BLaER1 treated with 17β-estradiol and CSF1 and Interleukin-3, amounts not matched to agents 10 nM and 100 nM (cell line): ENCODE results near the gene TOP2A.
"Not testable (repeated sequence)": the region's sequence is repeated elsewhere in the genome, so short reads cannot be mapped to it uniquely, and the experiment has no call there.

Experiments
- H3K27ac ChIP-seq, 11 experiments: shearing (Covaris generic); formaldehyde crosslinking; 2 replicates each; pipeline ENCODE4 v1.8.1; 2022
- H3K27me3 ChIP-seq, 11 experiments: shearing (Covaris generic); formaldehyde crosslinking; 2 replicates each; pipeline ENCODE4 v1.8.1; 2022
- H3K36me3 ChIP-seq, 11 experiments: shearing (Covaris generic); formaldehyde crosslinking; 2 replicates each; pipeline ENCODE4 v1.8.1; 2022
- H3K4me1 ChIP-seq, 10 experiments: shearing (Covaris generic); formaldehyde crosslinking; 2 replicates each; pipeline ENCODE4 v1.8.1; 2022
- H3K4me2 ChIP-seq, 11 experiments: shearing (Covaris generic); formaldehyde crosslinking; 2 replicates each; pipeline ENCODE4 v1.8.1; 2022
- H3K4me3 ChIP-seq, 10 experiments: shearing (Covaris generic); formaldehyde crosslinking; 2 replicates each; pipeline ENCODE4 v1.8.1; 2022
- H3K9ac ChIP-seq, 11 experiments: shearing (Covaris generic); formaldehyde crosslinking; 2 replicates each; pipeline ENCODE4 v1.8.1; 2022
- H3K9me3 ChIP-seq, 11 experiments: shearing (Covaris generic); formaldehyde crosslinking; replicated peaks in 1 of 11; 2 replicates each; pipeline ENCODE4 v1.8.1; 2022
- H4K20me1 ChIP-seq, 11 experiments: shearing (Covaris generic); formaldehyde crosslinking; 2 replicates each; pipeline ENCODE4 v1.8.1; 2022
- Cebpa-rat ChIP-seq, 11 experiments: shearing (Covaris generic); IDR thresholded peaks; 2 replicates each; pipeline ENCODE4 v1.8.1; 2022

The TOP2A gene

DNA sequence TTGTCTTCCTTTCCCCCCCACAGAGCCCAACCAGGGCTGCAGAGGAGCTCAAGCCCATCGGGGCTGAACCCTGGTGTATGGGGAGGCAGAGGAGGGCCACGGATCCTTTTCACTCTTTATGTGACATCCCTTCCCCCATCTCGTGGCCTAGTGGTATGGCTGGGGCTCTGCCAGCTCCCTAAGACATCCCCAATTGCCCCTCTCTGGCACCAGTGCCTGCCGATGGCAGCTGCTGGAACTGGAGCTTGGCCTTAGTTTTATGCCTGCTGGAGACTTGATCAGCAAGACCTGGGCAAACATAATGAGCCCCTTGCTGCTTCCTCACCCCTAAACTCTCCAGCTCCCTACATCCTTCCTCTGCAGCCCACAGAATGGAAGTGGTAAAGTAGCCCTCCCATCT is 8.0 kb upstream of the TOP2A start:
- H3K4me1 ChIP-seq, result peaks cover 20 to 67% (median 35%) of the 10 kb centered on the region in 10 experiments
- peaks cover 6 to 13% (median 9%) of the 10 kb centered on the region in 11 experiments; a peak in 20 of 22 replicates for H3K9me3 ChIP-seq
- TF ChIP-seq Cebpa-rat (IDR thresholded peaks at IDR 0.05), result no peak
- no peaks in the 10 kb centered on the region; a peak in 1 of 22 replicates for H3K36me3 ChIP-seq
- H4K20me1 ChIP-seq, result no peaks in the 10 kb centered on the region
- no peak overlapping the region for H3K4me3 ChIP-seq
- no peaks in the 10 kb centered on the region for H3K27me3 ChIP-seq
- H3K4me2 ChIP-seq, result peak overlapping the region; percentile 22 to 80 (median 56)
- H3K9ac ChIP-seq, result peak overlapping the region in 1 of 11 experiments; percentile 26; a peak in 1 of 22 replicates
- peak overlapping the region in 4 of 11 experiments; percentile 1 to 19 (median 6); a peak in 5 of 22 replicates for H3K27ac ChIP-seq

DNA sequence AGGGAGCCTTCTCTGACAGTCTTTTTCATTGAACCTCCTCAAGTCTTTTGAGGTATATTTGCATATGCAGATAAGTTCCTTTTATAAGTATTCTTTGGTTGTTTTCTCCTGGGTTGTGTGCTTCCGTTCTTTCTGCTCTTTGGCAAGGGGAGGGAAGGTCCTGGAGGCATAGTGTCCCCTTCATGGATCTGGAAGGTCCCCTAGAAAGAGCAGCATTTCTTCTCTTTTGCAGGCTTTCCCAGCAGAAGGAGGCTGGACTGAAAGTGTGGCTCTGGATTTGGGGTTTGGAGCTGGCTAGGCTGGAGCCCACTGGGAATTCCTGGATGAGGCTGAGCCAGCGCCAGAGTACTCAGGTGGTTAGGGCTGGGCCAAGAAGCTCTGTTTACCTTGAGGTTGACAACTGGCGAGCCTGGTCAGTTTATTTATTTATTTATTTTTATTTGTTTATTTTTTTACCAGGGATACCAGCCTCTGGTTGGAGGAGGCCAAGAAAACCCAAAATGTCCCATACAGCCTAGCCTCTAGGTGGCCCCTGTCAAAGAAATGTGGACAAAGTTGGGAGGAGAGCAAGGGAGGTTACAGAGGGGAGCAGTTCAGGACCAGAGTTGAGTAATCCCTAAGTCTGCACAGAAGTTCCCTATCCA is 5.4 kb upstream of the TOP2A start:
- peaks cover 0 to 6% (median 0%) of the 10 kb centered on the region in 11 experiments; a peak in 1 of 22 replicates for H3K9me3 ChIP-seq
- H3K4me3 ChIP-seq, result no peak overlapping the region
- peaks cover 39 to 91% (median 58%) of the 10 kb centered on the region in 10 experiments for H3K4me1 ChIP-seq
- no peaks in the 10 kb centered on the region for H3K27me3 ChIP-seq
- no peaks in the 10 kb centered on the region for H4K20me1 ChIP-seq
- TF ChIP-seq Cebpa-rat (IDR thresholded peaks at IDR 0.05), result no peak
- peak overlapping the region in 2 of 11 experiments; percentile 2 to 45; a peak in 4 of 22 replicates for H3K27ac ChIP-seq
- H3K9ac ChIP-seq, result peak overlapping the region in 1 of 11 experiments; percentile 13; a peak in 1 of 22 replicates
- H3K36me3 ChIP-seq, result no peaks in the 10 kb centered on the region
- peak overlapping the region in 5 of 11 experiments; percentile 23 to 68 (median 55); a peak in 9 of 22 replicates for H3K4me2 ChIP-seq

- Histone ChIP-seq H3K36me3 (peaks cover 0 to 18% (median 8%) of the 10 kb centered on the region in 11 experiments; a peak in 8 of 22 replicates), H3K4me2 (peak overlapping the region; percentile 52 to 91 (median 78)), H3K27ac (peak overlapping the region in 3 of 11 experiments; percentile 32 to 93 (median 41); a peak in 7 of 22 replicates), H3K4me3 (no peak overlapping the region), H4K20me1 (peaks cover 0 to 8% (median 0%) of the 10 kb centered on the region in 11 experiments; a peak in 4 of 22 replicates), H3K4me1 (peaks cover 38 to 84% (median 58%) of the 10 kb centered on the region in 10 experiments), H3K27me3 (no peaks in the 10 kb centered on the region), H3K9me3 (peaks cover 0 to 6% (median 0%) of the 10 kb centered on the region in 11 experiments; a peak in 1 of 22 replicates), H3K9ac (peak overlapping the region in 2 of 11 experiments; percentile 1 to 6; a peak in 1 of 22 replicates)
- no peak for TF ChIP-seq Cebpa-rat (IDR thresholded peaks at IDR 0.05)
Observed at GRCh38 chr17:40419559-40420331, 2.0 kb upstream of the TOP2A start.

DNA sequence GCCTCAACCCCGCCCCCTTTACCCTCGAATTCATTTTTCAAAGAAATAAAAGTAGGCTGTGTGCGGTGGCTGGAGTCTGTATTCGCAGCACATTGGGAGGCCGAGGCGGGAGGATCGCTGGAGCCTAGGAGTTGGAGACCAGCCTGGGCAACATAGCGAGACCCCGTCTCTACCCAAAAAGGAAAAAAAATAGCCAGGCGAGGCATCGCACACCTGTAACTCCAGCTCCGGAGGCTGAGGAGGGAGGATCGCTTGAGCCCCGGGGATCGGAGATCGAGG is 671 bp upstream of the TOP2A start:
- Histone ChIP-seq H3K27me3 (no peaks in the 10 kb centered on the region), H3K36me3 (peaks cover 0 to 32% (median 21%) of the 10 kb centered on the region in 11 experiments; a peak in 15 of 22 replicates), H3K4me1 (peaks cover 39 to 83% (median 59%) of the 10 kb centered on the region in 10 experiments), H3K4me2 (peak overlapping the region; percentile 53 to 91 (median 78)), H3K9ac (peak overlapping the region; percentile 16 to 96 (median 90); a peak in 20 of 22 replicates), H3K9me3 (peaks cover 0 to 6% (median 0%) of the 10 kb centered on the region in 11 experiments; a peak in 1 of 22 replicates), H3K27ac (peak overlapping the region in 9 of 11 experiments; percentile 23 to 95 (median 74); a peak in 16 of 22 replicates), H4K20me1 (peaks cover 0 to 18% (median 11%) of the 10 kb centered on the region in 11 experiments; a peak in 8 of 22 replicates), H3K4me3 (peak overlapping the region; percentile 76 to 91 (median 87))
- no peak for TF ChIP-seq Cebpa-rat (IDR thresholded peaks at IDR 0.05)

GRCh38 chr17:40417258-40417608 is 463 bp downstream of the TOP2A start:
- peaks cover 38 to 75% (median 53%) of the 10 kb centered on the region in 10 experiments for H3K4me1 ChIP-seq
- peaks cover 0 to 44% (median 31%) of the 10 kb centered on the region in 11 experiments; a peak in 19 of 22 replicates for H3K36me3 ChIP-seq
- H3K9me3 ChIP-seq, result peaks cover 0 to 6% (median 0%) of the 10 kb centered on the region in 11 experiments; a peak in 1 of 22 replicates
- no peaks in the 10 kb centered on the region for H3K27me3 ChIP-seq
- peak overlapping the region; percentile 76 to 91 (median 87) for H3K4me3 ChIP-seq
- H3K4me2 ChIP-seq, result peak overlapping the region; percentile 82 to 99 (median 88)
- no peak for TF ChIP-seq Cebpa-rat (IDR thresholded peaks at IDR 0.05)
- peaks cover 0 to 23% (median 12%) of the 10 kb centered on the region in 11 experiments; a peak in 8 of 22 replicates for H4K20me1 ChIP-seq
- H3K27ac ChIP-seq, result peak overlapping the region in 10 of 11 experiments; percentile 30 to 95 (median 89); a peak in 20 of 22 replicates
- H3K9ac ChIP-seq, result peak overlapping the region; percentile 77 to 96 (median 90)

DNA sequence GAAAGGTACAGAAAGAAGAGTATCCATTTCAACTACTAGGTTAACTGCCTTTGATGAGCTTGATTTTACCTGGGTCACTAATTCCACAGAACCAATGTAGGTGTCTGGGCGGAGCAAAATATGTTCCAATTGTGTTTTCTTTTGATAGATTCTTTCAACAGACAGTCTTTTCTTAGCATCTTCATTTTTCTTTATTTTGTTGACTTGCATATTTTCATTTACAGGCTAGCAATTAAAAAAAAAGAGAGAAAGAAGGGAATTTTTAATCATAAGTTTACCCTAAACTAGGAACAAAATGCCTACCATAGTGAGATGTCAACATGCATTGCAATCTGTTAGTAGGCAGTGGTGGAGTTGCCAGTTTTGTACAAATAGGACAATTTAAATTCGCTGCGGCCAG is 1.0 kb downstream of the TOP2A start:
- TF ChIP-seq Cebpa-rat (IDR thresholded peaks at IDR 0.05), result no peak
- H4K20me1 ChIP-seq, result peaks cover 0 to 29% (median 12%) of the 10 kb centered on the region in 11 experiments; a peak in 8 of 22 replicates
- H3K4me3 ChIP-seq, result peak overlapping the region; percentile 76 to 91 (median 87)
- H3K9ac ChIP-seq, result peak overlapping the region; percentile 77 to 96 (median 90); a peak in 21 of 22 replicates
- peaks cover 0 to 6% (median 0%) of the 10 kb centered on the region in 11 experiments; a peak in 1 of 22 replicates for H3K9me3 ChIP-seq
- peak overlapping the region; percentile 82 to 99 (median 88) for H3K4me2 ChIP-seq
- peaks cover 0 to 49% (median 37%) of the 10 kb centered on the region in 11 experiments; a peak in 19 of 22 replicates for H3K36me3 ChIP-seq
- H3K27ac ChIP-seq, result peak overlapping the region in 9 of 11 experiments; percentile 82 to 95 (median 89); a peak in 17 of 22 replicates
- peaks cover 38 to 71% (median 52%) of the 10 kb centered on the region in 10 experiments for H3K4me1 ChIP-seq
- H3K27me3 ChIP-seq, result no peaks in the 10 kb centered on the region

DNA sequence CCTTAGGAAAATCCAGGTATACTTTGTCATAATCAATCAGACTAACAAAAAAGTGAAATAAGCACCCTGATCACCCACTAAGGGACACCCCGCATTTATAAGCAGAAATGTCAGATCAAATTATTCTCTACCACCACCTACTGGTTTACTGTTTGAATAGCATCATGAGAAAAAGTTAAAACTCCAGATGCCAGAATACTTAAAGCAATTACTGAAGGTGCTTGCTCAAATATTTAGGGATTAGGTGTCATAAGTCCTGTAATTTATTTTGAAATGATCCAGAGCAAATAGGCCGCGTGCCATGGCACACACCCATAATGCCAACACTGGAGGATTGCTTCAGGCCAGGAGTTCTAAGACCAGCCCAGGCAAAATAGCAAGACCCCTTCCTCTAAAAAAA is 2.3 kb downstream of the TOP2A start:
- Histone ChIP-seq H3K27me3 (no peaks in the 10 kb centered on the region), H3K27ac (no peak overlapping the region), H3K9ac (peak overlapping the region in 8 of 11 experiments; percentile 89 to 96 (median 92); a peak in 11 of 22 replicates), H3K36me3 (peaks cover 0 to 62% (median 50%) of the 10 kb centered on the region in 11 experiments; a peak in 19 of 22 replicates), H3K9me3 (peaks cover 0 to 6% (median 0%) of the 10 kb centered on the region in 11 experiments; a peak in 1 of 22 replicates), H3K4me3 (peak overlapping the region in 7 of 10 experiments; percentile 81 to 91 (median 88); a peak in 7 of 20 replicates), H3K4me1 (peaks cover 38 to 58% (median 49%) of the 10 kb centered on the region in 10 experiments), H4K20me1 (peaks cover 0 to 31% (median 12%) of the 10 kb centered on the region in 11 experiments; a peak in 8 of 22 replicates), H3K4me2 (peak overlapping the region in 10 of 11 experiments; percentile 82 to 96 (median 87); a peak in 19 of 22 replicates)
- no peak for TF ChIP-seq Cebpa-rat (IDR thresholded peaks at IDR 0.05)

- not testable (repeated sequence) for H3K9me3 ChIP-seq, H3K27me3 ChIP-seq, H3K4me3 ChIP-seq
- Histone ChIP-seq H4K20me1 (peaks cover 0 to 42% (median 15%) of the 10 kb centered on the region in 11 experiments; a peak in 9 of 22 replicates), H3K9ac (peak overlapping the region in 4 of 11 experiments; percentile 4 to 28 (median 8); a peak in 2 of 22 replicates), H3K36me3 (peaks cover 0 to 73% (median 60%) of the 10 kb centered on the region in 11 experiments; a peak in 19 of 22 replicates), H3K27ac (0 out of 22 replicates have a peak overlapping the region, but pooled peaks of 1 of the 11 experiments have one; percentile 0), H3K4me2 (peak overlapping the region in 3 of 11 experiments; percentile 2 to 24 (median 12); a peak in 3 of 22 replicates), H3K4me1 (peaks cover 30 to 47% (median 39%) of the 10 kb centered on the region in 10 experiments)
Observed at GRCh38 chr17:40414312-40414711, 3.4 kb downstream of the TOP2A start.
